Caki2 (cell line): ENCODE measurements around the gene PHKB. TPM values are rescaled to one million over a fixed set of nuclear protein-coding genes. Genes with fewer than 3 reads are reported as not detected.
"Not testable (repeated sequence)": the region's sequence is repeated elsewhere in the genome, so short reads cannot be mapped to it uniquely, and the experiment has no call there.

Experiments used
- DNase-seq: peaks from one replicate; pipeline ENCODE4 v3.0.0-alpha.2; 2015; ENCODE audit warnings: low read depth
- in situ Hi-C: cut with HindIII; loops from 2 replicates; pipeline ENCODE4 v1.10.0; 2016; ENCODE audit warnings: low sequenced_read_pairs, low pct_unique_long_range_greater_than_20kb, mixed read lengths
- total RNA-seq: library from RNA; depleted of rRNA; stranded (reverse); fragments of >200 nt; shearing (Covaris generic); gene quantifications from 2 replicates; pipeline ENCODE4 v1.2.3, GENCODE V29; 2014; ENCODE audit warnings: low replicate concordance

The PHKB gene
- total RNA-seq, 1 experiment from 2014 or later, result 27.2 TPM

DNA sequence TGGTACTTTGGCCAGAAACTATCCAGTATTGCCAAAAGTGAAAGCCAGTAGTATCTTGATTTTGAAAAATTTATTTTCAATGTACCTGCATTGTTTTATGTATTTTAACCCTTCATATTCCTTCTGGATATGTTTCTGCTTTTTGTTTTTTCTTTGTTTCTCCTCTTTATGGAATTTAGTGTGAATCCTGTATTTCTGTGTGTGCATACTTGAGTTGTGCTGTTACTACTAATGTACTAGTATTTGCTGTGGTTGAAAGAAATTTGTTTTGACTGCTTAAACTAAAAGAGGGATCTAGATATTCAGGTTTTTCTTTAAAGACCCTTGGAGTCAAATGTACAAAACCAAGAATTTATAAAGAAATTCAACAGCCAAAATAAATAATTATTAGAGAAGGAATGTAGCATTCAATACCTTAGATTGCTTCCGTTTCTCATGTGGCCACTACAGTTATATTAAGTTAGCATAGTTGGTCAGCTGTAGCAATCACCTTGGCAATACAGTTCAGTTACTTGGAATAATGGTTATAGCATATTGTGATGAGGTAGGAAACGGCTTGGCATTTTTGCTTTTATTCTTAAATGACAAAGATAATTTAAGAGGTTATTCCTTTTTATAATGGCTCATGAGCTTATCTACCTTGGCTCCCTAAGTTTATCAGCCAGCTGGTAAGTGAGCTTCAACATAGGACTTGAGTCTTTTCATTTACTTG, 4.9 kb downstream of the PHKB start:
- in situ Hi-C loops, result no loop called here

GRCh38 chr16:47467501-47467900, 6.4 kb downstream of the PHKB start:
- DNase-seq, result no peak
- in situ Hi-C loops, result no loop called here

More for the DNA sequence above, 4.9 kb downstream of the PHKB start:
- DNase-seq, result no peak

- in situ Hi-C loops, DNase-seq: not testable (repeated sequence)
Measured at GRCh38 chr16:47468070-47468689, 7.0 kb downstream of the PHKB start.

DNA sequence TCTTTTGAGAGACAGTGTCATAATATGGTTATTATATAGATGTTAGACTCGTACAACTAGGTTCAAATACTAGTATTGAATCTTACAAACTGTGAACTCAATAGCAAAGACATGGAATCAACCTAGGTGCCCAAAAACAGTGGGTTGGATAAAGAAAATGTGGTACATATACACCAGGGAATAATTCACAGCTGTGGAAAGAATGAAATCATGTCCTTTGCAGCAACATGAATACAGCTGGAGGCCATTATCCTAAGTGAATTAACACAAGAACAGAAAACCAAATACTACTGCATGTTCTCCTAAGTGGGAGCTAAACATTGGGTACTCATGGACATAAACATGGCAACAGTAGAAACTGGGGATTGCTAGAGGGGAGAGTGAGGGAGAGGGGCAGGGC, 8.1 kb downstream of the PHKB start:
- in situ Hi-C loops, result no loop called here
- DNase-seq, result no peak

GRCh38 chr16:47470211-47470610, 9.1 kb downstream of the PHKB start:
- DNase-seq, result no peak
- in situ Hi-C loops, result no loop called here

GRCh38 chr16:47470810-47471209, 9.7 kb downstream of the PHKB start:
- no peak for DNase-seq
- in situ Hi-C loops, result no loop called here

- DNase-seq, in situ Hi-C loops: not testable (repeated sequence)
Measured at GRCh38 chr16:47473004-47473403, 11.9 kb downstream of the PHKB start.

DNA sequence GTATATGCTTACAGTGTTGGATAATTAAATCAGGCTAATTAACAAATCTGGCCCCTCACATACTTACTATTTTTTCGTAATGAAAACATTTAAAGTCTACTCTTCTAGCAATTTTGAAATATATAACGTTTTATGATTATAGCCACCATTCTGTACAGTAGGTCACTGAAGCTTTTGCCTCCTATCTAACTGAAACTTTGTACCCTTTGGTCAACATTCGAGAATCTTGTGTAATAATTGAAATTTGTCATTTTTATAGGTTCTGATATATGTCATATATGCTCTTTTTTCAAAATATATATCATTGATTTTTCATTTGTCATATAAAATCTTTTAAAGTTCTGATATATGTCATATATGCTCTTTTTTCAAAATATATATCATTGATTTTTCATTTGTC, 12.7 kb downstream of the PHKB start:
- in situ Hi-C loops, result no loop called here
- no peak for DNase-seq

DNA sequence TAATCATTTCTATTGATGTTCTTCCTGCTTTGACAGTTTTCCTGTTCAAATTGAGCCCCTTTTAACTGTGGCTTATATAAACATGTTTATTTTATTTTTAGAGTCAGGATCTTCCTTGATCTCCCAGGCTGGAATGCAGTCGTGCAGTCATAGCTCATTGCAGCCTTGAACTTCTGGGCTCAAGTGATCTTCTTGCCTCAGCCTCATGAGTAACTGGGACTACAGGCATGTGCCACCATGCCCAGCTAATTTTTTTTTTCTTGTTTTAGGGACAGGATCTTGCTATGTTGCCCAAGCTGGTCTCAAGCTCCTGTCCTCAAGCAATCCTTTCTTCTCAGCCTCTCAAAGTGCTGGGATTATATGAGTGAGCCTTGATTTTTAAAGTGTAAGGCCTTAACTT, 14.7 kb downstream of the PHKB start:
- DNase-seq, result no peak
- in situ Hi-C loops, result no loop called here

DNA sequence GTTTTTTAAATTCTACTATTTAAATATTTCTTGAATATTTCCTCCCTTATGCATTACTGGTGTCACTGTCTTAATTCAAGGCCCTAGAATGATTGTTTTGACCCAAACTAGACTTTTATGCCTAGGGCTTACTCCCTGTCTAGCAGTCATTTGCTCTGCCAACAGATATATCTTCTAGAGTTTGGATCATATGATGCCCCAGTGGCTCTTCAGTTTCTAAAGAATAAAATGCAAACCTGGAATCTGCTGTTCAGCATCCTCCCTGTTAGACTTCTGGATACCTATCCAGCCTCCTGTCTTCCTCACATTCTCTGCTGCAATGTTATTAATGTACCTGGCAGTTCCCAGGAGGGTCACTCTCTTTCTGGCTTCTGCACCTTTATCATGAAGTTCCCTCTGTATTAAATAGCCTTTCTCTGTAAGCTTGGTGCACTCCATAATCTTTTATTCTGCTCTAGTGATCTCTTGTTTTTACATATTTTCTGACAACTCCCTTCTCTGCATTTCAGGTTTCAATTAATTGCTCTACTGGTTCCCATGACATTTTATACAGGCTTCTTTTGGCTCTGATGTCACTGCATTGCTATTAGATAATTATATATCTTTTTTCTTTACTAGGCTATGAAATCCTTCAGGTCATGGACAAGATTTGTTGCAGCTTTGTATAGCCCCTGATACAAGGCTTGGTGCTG, 15.7 kb downstream of the PHKB start:
- DNase-seq, result no peak
- in situ Hi-C loops, result no loop called here

GRCh38 chr16:47477679-47478078, 16.5 kb downstream of the PHKB start:
- no peak for DNase-seq
- in situ Hi-C loops, result no loop called here

GRCh38 chr16:47480410-47480809, 19.3 kb downstream of the PHKB start:
- in situ Hi-C loops, result no loop called here
- DNase-seq, result no peak

GRCh38 chr16:47481698-47482374, 20.7 kb downstream of the PHKB start:
- in situ Hi-C loops, result no loop called here
- no peak for DNase-seq

DNA sequence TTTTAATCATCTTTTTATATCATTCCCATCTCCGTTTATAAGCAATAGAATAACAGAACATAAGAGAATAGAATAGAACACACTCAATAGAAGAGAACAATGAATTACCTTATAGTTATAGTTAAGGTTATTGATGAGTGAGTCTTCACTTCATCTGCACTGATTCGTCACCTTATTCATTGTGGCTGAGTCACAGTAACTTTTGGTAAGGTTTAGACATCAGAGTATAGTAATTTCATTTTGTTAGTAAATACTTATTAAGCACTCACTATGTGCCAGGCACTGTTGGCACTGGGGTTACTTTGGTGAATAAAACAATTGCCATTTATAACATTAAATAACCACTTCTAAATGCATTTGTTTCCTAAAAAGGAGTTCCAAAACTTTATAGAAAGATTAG, 22.5 kb downstream of the PHKB start:
- in situ Hi-C loops, result no loop called here
- DNase-seq, result no peak

GRCh38 chr16:47486856-47487255, 25.7 kb downstream of the PHKB start:
- in situ Hi-C loops, result no loop called here

GRCh38 chr16:47488051-47488450, 26.9 kb downstream of the PHKB start:
- in situ Hi-C loops, result no loop called here
- DNase-seq, result no peak

More at GRCh38 chr16:47486856-47487255, 25.7 kb downstream of the PHKB start:
- DNase-seq, result no peak

- DNase-seq, result no peak
- in situ Hi-C loops, result no loop called here
Measured at GRCh38 chr16:47490471-47490870, 29.3 kb downstream of the PHKB start.

DNA sequence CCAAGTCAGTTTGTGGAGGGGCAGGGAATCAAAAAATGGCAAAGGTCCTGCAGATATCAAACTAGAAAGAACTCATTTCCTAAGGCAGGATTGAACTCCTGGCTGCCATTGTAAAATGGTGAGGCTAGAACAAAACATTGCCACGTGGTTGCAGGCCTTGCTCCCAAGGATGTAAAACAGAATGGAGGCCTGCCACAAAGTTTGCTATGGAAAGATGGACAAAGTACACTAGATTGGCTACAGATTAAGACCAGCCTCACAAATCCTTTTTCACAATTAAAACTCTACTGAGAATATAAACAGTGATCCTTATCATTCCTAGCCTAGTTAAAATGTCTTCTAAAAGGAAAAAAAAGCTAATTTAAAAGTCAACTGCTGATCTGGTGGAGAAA, 30.9 kb downstream of the PHKB start:
- DNase-seq, result no peak
- in situ Hi-C loops, result no loop called here
